Stimulated activated CD4-positive, alpha-beta T cell treated with anti-CD3 and anti-CD28 coated beads, Interleukin-15, amount 100 ng/mL, for 1 hour (primary cell): ENCODE results near the gene PDE8B.

ENCODE experiments used
- DNase-seq, 2 donors: peaks; one replicate each; pipeline ENCODE4 v3.0.0-alpha.2; 2020; ENCODE audit warnings: low read depth in 1 of 2, low spot score in 1 of 2

PDE8B gene

GRCh38 chr5:77318060-77318459, 107.6 kb downstream of the PDE8B start:
- no peak for DNase-seq

DNA sequence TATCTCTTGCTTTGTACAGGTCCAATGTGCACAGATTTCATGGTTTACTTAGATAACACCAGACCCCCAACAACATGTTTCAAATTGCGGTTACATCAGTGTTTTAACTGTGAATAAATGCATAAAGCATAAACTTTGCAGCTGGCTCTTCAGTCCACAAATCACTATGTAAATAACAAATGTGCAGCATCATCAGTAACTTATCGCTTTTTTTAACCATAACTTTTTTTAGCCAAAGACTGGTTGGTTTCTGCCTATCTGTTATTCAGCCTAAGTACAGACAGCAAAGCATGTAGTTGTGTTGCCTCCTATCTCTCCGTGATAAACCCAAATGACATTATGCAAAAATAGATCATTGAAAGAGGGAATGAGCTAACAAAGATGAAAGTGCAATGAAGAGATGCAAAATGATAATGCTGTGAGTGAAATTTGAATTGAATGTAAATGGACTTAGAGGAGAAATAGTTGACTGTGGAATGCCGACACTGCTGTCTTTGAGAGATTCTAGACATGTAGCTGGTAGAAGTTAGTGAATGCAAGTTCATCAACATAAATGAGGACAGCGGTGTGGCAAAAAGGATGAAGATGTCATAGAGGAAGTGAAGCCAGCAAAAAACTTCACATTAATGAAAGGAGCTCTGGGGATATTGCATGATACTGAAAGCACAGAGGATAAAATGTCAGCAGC, 108.8 kb downstream of the PDE8B start:
- no peak for DNase-seq

GRCh38 chr5:77321793-77322394, 111.4 kb downstream of the PDE8B start:
- no peak for DNase-seq

DNA sequence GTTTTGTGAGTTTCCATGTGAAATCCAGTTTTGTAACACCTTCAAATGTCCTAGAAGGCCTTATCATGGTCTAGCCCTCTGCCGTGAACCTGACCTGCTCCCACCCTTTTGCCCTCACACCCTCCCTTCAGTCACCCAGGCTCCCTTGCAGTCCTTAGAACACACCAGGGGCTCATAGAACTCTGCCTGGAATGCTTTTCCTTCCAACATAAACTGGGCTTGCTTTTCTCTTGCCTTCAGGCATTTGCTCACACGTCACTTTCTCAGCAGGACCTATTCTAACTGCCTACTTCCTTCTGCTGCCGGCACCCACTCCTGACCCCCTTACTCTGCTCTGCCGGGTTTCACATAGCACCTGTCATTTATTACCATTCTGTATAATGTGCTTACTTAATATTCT, 111.9 kb downstream of the PDE8B start:
- no peak for DNase-seq

DNA sequence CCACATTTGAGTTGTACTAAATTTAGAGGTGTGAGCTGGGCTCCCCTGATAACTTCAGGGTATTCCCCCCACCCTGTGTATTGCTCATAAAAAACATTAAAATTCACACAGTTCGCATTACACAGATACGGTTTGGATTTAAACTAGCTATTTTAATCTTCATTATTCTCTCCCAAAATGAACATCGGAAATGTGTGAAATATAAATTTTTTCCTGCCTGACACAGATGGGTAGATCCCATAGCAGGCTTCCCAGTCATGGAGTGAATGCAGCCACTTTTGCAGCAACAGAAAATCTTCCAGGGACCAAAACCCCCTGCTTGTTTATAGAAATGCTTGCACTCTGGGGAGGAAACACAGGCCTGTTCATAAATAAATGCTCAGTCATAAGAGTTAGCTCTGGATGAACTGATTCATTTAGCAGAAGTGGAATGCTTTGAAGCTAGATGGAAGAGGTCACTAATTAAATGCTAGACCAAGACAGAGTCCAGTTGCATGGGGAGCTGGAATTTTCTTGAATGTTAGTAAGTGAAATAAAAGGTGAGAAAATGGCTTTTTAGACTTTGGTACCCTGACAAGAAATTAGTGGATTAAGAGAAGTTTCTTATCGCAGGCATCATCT, 115.6 kb downstream of the PDE8B start:
- DNase-seq = no peak

GRCh38 chr5:77326986-77327734, 116.7 kb downstream of the PDE8B start:
- DNase-seq = no peak

GRCh38 chr5:77328930-77329647, 118.6 kb downstream of the PDE8B start:
- no peak for DNase-seq

DNA sequence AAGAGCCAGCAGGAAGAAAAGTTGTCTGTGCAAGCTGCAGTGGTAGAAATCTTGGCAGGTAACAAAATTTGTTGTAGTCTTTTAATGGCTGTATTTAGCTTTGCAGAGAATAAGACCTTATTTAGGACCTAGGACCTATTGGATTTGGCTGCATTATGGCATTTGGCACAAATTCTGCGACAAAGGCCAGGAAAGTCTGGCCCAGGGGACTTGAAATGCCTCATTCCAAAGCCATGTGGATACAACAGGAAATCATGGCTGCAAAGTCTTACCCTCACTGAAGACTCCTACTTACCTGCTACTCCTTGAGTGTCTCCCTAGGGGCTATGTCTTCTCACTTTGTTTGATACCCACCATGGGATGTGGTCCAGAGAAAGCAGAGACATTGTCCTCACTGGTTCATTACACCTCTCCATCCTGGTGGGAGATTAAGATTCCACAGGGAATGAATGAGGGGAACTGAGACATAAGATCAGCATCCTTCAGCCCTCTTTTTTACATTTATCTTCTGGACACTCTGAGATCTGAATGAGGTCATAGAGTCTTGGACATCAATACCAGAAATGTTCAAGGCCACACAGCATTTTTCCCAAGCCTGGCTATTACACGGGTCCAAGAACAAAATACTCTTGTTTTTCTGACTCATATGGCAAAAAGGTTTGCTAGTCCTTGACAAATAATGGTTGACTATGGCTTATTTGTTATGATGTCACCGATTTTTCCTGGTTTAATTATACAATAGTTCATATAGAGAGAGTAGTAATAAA, 119.4 kb downstream of the PDE8B start:
- no peak for DNase-seq

DNA sequence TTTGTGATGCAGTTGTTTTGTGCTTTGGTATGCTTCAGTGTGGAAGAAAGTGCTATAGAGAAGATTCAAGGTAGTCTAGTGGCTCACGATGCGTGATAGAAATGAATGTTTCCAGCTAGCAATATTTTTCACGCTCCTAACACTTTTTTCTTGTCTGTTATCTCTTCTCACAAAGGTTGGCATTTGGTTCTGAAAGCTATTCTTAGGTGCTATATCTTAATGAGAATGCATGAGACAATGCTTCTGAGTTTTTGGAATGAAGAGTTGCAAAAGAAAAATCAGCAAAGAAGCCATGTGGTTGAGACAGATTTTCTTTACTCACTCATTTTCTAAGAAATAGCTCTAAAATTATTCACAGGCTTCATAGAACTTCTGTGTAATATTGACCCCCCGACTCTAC, 122.6 kb downstream of the PDE8B start:
- DNase-seq = no peak

DNA sequence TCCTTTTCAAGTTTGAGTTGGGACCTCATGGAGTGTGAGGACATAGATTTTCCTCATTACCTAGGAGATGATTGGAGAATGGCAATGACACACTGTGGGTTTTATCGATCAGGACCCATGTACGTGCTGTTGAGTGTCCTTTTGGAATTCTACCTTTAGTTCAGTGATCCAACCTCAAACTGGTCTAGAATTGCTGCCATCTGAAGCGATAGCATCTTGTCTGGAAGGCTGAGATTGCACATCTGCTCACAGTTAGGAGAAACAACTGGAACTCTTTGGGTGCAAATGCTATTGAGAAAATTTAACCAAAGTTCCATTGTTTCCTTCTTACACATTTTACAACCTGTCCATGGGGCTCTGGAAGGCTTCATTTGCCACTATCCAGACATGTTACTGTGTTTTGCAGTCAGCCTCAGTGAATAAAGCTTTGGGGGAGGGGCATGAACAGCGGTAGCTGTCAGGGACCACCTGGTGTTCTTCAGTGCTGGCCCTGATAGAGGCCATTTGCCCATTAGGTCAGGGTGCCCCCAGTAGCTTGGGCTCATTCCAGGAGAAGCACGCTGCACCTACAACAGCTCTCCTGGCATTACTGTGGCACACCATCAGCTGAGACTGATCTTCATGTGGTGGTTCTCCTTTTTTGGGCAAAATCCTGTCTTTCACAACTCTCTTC, 123.1 kb downstream of the PDE8B start:
- no peak for DNase-seq

GRCh38 chr5:77337246-77337645, 126.8 kb downstream of the PDE8B start:
- DNase-seq = no peak

- DNase-seq = no peak
Observed at GRCh38 chr5:77337686-77338085, 127.2 kb downstream of the PDE8B start.

- no peak for DNase-seq
Observed at GRCh38 chr5:77339337-77339890, 128.9 kb downstream of the PDE8B start.

DNA sequence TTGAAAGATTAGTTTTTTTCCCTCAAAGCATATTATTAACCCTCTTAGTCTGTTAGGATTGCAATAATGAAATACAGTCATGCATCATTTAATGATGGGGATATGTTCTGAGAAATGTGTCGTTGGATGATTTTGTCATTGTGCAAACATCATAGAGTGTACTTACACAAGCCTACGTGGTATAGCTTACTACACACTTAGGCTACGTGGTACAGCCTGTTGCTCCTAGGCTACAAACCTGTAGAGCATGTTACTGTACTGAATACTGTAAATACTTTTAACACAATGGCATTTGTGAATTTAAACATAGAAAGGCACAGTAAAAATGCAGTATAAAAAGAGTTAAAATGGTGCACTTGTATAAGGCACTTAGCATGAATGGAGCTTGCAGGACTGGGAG, 132.7 kb downstream of the PDE8B start:
- no peak for DNase-seq

DNA sequence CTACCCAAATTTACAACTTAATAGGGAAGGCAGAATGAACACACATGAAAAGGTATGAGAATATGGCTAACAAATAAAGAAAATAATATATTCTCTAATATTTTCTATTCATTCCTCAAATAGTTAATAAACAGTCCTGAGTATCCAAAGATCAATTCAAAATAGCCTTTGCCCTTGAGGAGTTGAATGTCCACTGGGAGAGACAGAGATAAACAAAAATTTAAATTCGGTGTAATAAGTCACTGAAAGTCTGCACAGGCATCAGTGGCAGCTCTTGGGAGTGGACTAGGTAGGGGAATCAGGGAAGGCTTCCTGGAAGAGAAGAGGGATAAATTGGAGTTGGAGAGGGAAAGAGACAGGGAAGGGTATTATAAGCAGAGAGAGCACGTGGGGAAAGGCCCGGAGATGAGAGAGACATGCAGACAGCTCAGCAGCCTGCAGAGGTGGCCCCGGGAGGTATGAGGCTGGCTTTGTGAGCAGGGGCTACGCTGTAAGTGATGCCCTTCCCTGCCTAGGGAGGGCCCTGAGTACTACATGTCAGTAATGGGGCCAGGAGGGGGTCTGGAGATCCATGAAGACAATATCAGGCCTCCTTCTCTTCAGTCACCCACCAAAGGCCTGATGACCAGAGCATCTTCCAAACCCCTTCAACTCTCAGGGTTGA, 137.1 kb downstream of the PDE8B start:
- DNase-seq = no peak

DNA sequence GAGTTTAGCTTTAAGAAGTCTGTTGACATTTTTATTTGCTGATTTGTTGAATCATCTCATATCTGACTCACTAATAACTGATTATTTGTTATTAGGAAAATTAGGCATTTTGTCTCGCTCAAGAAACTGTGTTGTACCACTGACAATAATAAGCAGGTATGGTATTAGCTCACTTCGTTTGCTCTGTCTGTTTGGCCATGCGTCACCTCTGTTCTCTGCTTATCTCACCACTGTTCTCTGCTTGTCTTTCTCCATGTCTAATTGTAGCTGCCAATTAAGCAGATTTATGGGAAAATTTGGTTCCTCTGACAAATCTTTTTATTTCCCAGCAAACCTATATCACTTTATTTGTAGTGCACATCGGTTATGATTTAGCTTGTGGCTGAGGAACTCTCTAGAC, 142.8 kb downstream of the PDE8B start:
- no peak for DNase-seq

- DNase-seq = no peak
Observed at GRCh38 chr5:77354454-77354853, 144.0 kb downstream of the PDE8B start.

- DNase-seq = no peak
Observed at GRCh38 chr5:77355080-77355479, 144.6 kb downstream of the PDE8B start.

- no peak for DNase-seq
Observed at GRCh38 chr5:77355751-77356150, 145.3 kb downstream of the PDE8B start.
